WTC11 (cell line): ENCODE measurements around the gene DEDD2. TPM values are rescaled to one million over a fixed set of nuclear protein-coding genes. Genes with fewer than 3 reads are reported as not detected.

Experiments used
- ATAC-seq: fragments of 200-7000 bp; cut with Tn5 transposase; 2 replicates; pipeline ENCODE4 v1.10.0; 2021; ENCODE audit warnings: mild to moderate bottlenecking, moderate library complexity
- CTCF ChIA-PET: fragments of 300-600 bp; sonication (Branson Sonifier 250); formaldehyde crosslinking; loops from one replicate; lab custom pipeline; 2021; ENCODE audit warnings: antibody characterized with exemption; lab: Charles Lee
- POLR2A ChIA-PET: fragments of 350-600 bp; sonication (Branson Sonifier 250); formaldehyde crosslinking; loops from one replicate; lab custom pipeline; 2021; ENCODE audit warnings: antibody characterized with exemption; lab: Charles Lee
- DNase-seq: peaks from one replicate; pipeline ENCODE4 v3.0.0; 2021; ENCODE audit warnings: low spot score
- H3K27ac Mint-ChIP-seq: 2 replicates; pipeline ENCODE4 v1.8.0; 2021; ENCODE audit warnings: mixed read lengths
- H3K27me3 Mint-ChIP-seq: 2 replicates; pipeline ENCODE4 v1.8.0; 2021; ENCODE audit warnings: low read depth, mild to moderate bottlenecking, moderate library complexity, mixed read lengths
- H3K36me3 Mint-ChIP-seq: 2 replicates; pipeline ENCODE4 v1.8.0; 2021; ENCODE audit warnings: mixed read lengths
- H3K4me1 Mint-ChIP-seq: 2 replicates; pipeline ENCODE4 v1.8.0; 2022; ENCODE audit warnings: mixed read lengths
- H3K4me3 Mint-ChIP-seq: 2 replicates; pipeline ENCODE4 v1.8.0; 2021; ENCODE audit warnings: mild to moderate bottlenecking, moderate library complexity, mixed read lengths
- H3K9me3 Mint-ChIP-seq: 2 replicates; pipeline ENCODE4 v1.8.0; 2021; ENCODE audit warnings: mixed read lengths
- EMX1 ChIP-seq: fragments of 250-450 bp; sonication (Bioruptor Pico); IDR thresholded peaks from 2 replicates; pipeline ENCODE4 v1.8.0; 2021; ENCODE audit warnings: mild to moderate bottlenecking
- MXD4 ChIP-seq: fragments of 250-450 bp; sonication (Bioruptor Pico); IDR thresholded peaks from 2 replicates; pipeline ENCODE4 v1.8.0; 2021; ENCODE audit warnings: mild to moderate bottlenecking, moderate library complexity, borderline replicate concordance
- NR2C2 ChIP-seq: sonication (generic); formaldehyde crosslinking; IDR thresholded peaks from 2 replicates; pipeline ENCODE4 v1.8.0; 2022; ENCODE audit warnings: mild to moderate bottlenecking, missing genetic modification reagents
- RELA ChIP-seq: sonication (generic); formaldehyde crosslinking; IDR thresholded peaks from 2 replicates; pipeline ENCODE4 v1.8.1; 2022; ENCODE audit warnings: missing genetic modification reagents, mild to moderate bottlenecking, borderline replicate concordance
- SOX15 ChIP-seq: fragments of 250-450 bp; sonication (Bioruptor Pico); IDR thresholded peaks from 2 replicates; pipeline ENCODE4 v1.9.0; 2021; ENCODE audit warnings: mild to moderate bottlenecking
- SP1 ChIP-seq: sonication (generic); formaldehyde crosslinking; conservative IDR thresholded peaks from 2 replicates; pipeline ENCODE4 v1.8.1; 2022; ENCODE audit warnings: missing genetic modification reagents
- ZBTB21 ChIP-seq: sonication (generic); formaldehyde crosslinking; IDR thresholded peaks from 2 replicates; pipeline ENCODE4 v1.8.1; 2023; ENCODE audit warnings: mild to moderate bottlenecking, missing genetic modification reagents, borderline replicate concordance
- ZNF138 ChIP-seq: sonication (generic); formaldehyde crosslinking; conservative IDR thresholded peaks from 2 replicates; pipeline ENCODE4 v1.8.1; 2022; ENCODE audit warnings: mild to moderate bottlenecking, moderate library complexity, missing genetic modification reagents
- total RNA-seq: library from RNA; stranded (reverse); gene quantifications from 3 replicates; pipeline ENCODE4 v1.2.3, GENCODE V29; 2021
- TF ChIP-seq, protein P1 (sequence below): sonication (generic); formaldehyde crosslinking; IDR thresholded peaks from 2 replicates; pipeline ENCODE4 v1.8.1; 2023; ENCODE audit warnings: mild to moderate bottlenecking, missing genetic modification reagents, moderate library complexity
- TF ChIP-seq, protein P2 (sequence below): sonication (generic); formaldehyde crosslinking; IDR thresholded peaks from 2 replicates; pipeline ENCODE4 v1.8.1; 2023; ENCODE audit warnings: mild to moderate bottlenecking, missing genetic modification reagents, moderate library complexity
- TF ChIP-seq, protein P3 (sequence below): sonication (generic); formaldehyde crosslinking; IDR thresholded peaks from 2 replicates; pipeline ENCODE4 v1.8.1; 2022; ENCODE audit warnings: missing genetic modification reagents, borderline replicate concordance
- TF ChIP-seq, protein P4 (sequence below): sonication (generic); formaldehyde crosslinking; IDR thresholded peaks from 2 replicates; pipeline ENCODE4 v1.8.1; 2022; ENCODE audit warnings: mild to moderate bottlenecking, missing genetic modification reagents, moderate library complexity, borderline replicate concordance
- TF ChIP-seq, protein P5 (sequence below): sonication (generic); formaldehyde crosslinking; IDR thresholded peaks from 2 replicates; pipeline ENCODE4 v1.8.0; 2022; ENCODE audit warnings: mild to moderate bottlenecking, missing genetic modification reagents
- TF ChIP-seq, protein P6 (sequence below): fragments of 250-450 bp; sonication (Bioruptor Pico); IDR thresholded peaks from 2 replicates; pipeline ENCODE4 v1.9.0; 2021; ENCODE audit warnings: moderate library complexity, mild to moderate bottlenecking, inconsistent platforms, borderline replicate concordance

DEDD2 gene
- total RNA-seq, 1 experiment from 2014 or later, result 37.7 TPM

DNA sequence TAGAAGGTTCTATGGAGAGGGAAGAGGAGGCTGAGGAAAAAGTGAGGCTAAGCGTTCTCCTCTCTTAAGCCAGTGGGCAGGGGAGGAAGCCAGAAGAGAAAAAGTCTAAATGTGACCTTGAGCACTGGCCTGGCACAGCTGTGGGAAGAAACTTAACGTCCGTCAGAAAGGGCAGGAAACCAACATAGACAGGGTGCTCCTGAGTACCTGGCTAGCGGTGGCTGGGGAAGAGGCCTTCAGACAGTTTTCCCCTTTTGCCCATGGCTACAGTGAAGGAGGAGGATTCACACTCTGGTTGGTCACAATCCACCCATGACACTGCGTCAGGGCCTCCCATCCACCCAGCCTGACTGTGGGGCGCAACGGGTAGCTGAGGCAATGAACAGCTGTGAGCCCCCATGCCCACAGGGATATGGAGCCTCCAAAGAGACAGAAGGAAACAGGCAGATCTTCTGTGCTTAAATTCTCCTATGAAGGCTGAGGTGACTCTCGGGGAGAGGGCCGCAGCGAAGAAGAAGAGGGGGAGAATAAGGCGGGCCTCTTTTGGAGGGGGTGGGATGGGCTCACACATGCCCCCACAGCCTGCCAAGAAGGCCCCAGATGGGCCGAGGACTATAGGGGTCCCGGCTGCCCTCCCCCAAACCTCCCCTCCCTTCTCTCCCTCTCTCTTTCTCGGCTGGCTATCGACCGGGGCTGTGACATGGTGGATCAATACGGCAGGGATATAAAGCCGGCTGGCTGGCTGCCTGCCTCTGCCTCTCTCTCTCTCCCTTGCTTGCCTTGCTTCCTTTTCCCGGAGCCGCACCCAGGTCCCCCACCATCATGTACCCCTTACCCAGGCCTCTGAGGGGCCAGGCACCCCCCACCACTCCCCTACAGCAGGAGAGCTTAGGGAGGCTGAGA, 65.4 kb downstream of the DEDD2 start (continued):
- TF ChIP-seq, protein P1, sequence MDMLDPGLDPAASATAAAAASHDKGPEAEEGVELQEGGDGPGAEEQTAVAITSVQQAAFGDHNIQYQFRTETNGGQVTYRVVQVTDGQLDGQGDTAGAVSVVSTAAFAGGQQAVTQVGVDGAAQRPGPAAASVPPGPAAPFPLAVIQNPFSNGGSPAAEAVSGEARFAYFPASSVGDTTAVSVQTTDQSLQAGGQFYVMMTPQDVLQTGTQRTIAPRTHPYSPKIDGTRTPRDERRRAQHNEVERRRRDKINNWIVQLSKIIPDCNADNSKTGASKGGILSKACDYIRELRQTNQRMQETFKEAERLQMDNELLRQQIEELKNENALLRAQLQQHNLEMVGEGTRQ (CRISPR knock-in tag), result no peak
- TF ChIP-seq NR2C2 (no peak), ZBTB21 (CRISPR knock-in tag) (no peak)
- TF ChIP-seq, protein P2, sequence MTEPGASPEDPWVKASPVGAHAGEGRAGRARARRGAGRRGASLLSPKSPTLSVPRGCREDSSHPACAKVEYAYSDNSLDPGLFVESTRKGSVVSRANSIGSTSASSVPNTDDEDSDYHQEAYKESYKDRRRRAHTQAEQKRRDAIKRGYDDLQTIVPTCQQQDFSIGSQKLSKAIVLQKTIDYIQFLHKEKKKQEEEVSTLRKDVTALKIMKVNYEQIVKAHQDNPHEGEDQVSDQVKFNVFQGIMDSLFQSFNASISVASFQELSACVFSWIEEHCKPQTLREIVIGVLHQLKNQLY (CRISPR knock-in tag), result no peak

DNA sequence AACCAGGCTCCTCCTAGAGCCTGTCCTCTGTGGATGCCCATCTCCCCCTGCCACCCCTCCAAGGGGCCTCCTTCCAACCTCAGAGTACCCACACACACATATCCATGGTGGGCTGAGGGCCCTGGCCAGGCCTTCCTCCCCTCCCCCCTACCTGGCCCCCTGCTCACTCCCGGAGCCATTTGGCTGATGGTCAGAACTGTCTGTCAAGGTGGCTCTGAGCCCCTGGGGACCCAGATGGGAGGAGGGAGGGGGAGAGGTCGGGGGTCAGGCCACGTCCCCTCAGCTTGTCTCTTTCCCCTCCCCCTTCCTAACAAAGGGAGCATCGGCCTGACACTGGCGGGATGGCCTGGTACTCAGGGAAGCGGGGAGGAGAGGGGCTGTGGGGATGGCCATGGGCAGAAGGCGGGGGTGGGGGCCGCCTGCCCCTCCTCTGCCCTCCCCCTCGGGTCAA, 66.5 kb downstream of the DEDD2 start:
- ChIA-PET POLR2A (interaction anchor here (0.6 kb wide), 1 partner anchor 72 kb away, joined by 3 read pairs; no protein-coding TSS in a partner anchor), CTCF (interaction anchor here (0.5 to 2.6 kb wide), 5 partner anchors 9 to 27 kb away, joined by 3 to 9 read pairs (median 5); no protein-coding TSS in a partner anchor)
- DNase-seq (peak; percentile 28), ATAC-seq (peak; percentile 20; the same call in 1 of the 2 replicates)
- H3K9me3 Mint-ChIP-seq, result no peaks in the 10 kb centered on the region
- peaks cover 39% of the 10 kb centered on the region for H3K27me3 Mint-ChIP-seq
- H3K36me3 Mint-ChIP-seq, result no peaks in the 10 kb centered on the region
- H3K27ac Mint-ChIP-seq, result no peak overlapping the region
- H3K4me1 Mint-ChIP-seq, result peaks cover 46% of the 10 kb centered on the region
- no peak overlapping the region for H3K4me3 Mint-ChIP-seq
- TF ChIP-seq SOX15 (CRISPR knock-in tag) (no peak), RELA (CRISPR knock-in tag) (no peak), ZNF138 (CRISPR knock-in tag) (no peak), EMX1 (CRISPR knock-in tag) (no peak), SP1 (CRISPR knock-in tag) (peak; percentile 46; the same call in 1 of the 2 replicates), MXD4 (CRISPR knock-in tag) (no peak)
- TF ChIP-seq, protein P3, sequence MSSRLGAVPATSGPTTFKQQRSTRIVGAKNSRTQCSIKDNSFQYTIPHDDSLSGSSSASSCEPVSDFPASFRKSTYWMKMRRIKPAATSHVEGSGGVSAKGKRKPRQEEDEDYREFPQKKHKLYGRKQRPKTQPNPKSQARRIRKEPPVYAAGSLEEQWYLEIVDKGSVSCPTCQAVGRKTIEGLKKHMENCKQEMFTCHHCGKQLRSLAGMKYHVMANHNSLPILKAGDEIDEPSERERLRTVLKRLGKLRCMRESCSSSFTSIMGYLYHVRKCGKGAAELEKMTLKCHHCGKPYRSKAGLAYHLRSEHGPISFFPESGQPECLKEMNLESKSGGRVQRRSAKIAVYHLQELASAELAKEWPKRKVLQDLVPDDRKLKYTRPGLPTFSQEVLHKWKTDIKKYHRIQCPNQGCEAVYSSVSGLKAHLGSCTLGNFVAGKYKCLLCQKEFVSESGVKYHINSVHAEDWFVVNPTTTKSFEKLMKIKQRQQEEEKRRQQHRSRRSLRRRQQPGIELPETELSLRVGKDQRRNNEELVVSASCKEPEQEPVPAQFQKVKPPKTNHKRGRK (CRISPR knock-in tag), result no peak

DNA sequence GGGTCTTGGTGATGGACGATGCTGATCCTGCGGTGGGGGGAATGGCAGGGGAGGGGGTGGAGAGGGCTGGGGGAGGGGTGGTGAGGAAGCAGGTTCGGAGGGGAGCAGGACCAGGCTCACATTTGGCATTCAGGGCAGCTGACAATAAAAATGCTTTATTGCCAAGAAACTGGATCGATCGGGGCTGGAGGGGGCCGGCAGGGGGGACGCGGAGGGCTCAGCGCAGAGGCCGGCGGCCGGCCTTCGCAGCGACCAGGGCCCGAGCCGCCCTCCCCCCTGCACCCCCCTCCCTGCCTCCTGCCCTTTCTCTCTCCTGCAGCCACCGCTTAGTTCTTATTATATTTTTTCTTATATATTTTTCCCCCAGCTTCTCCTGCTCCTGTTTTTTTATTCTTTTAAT, 67.1 kb downstream of the DEDD2 start:
- H3K27me3 Mint-ChIP-seq, result peaks cover 33% of the 10 kb centered on the region
- no peak overlapping the region for H3K4me3 Mint-ChIP-seq
- ChIA-PET POLR2A (interaction anchor here (0.6 kb wide), 1 partner anchor 72 kb away, joined by 3 read pairs; no protein-coding TSS in a partner anchor), CTCF (interaction anchor here (0.5 to 2.6 kb wide), 9 partner anchors 10 to 145 kb away, joined by 3 to 9 read pairs (median 5); partner anchors contain the start of gene POU2F2)
- no peak for ATAC-seq
- H3K27ac Mint-ChIP-seq, result no peak overlapping the region
- no peak for DNase-seq
- TF ChIP-seq, protein P4, sequence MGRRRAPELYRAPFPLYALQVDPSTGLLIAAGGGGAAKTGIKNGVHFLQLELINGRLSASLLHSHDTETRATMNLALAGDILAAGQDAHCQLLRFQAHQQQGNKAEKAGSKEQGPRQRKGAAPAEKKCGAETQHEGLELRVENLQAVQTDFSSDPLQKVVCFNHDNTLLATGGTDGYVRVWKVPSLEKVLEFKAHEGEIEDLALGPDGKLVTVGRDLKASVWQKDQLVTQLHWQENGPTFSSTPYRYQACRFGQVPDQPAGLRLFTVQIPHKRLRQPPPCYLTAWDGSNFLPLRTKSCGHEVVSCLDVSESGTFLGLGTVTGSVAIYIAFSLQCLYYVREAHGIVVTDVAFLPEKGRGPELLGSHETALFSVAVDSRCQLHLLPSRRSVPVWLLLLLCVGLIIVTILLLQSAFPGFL (CRISPR knock-in tag), result no peak
- TF ChIP-seq, protein P5, sequence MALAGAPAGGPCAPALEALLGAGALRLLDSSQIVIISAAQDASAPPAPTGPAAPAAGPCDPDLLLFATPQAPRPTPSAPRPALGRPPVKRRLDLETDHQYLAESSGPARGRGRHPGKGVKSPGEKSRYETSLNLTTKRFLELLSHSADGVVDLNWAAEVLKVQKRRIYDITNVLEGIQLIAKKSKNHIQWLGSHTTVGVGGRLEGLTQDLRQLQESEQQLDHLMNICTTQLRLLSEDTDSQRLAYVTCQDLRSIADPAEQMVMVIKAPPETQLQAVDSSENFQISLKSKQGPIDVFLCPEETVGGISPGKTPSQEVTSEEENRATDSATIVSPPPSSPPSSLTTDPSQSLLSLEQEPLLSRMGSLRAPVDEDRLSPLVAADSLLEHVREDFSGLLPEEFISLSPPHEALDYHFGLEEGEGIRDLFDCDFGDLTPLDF, result no peak
- TF ChIP-seq, protein P6, sequence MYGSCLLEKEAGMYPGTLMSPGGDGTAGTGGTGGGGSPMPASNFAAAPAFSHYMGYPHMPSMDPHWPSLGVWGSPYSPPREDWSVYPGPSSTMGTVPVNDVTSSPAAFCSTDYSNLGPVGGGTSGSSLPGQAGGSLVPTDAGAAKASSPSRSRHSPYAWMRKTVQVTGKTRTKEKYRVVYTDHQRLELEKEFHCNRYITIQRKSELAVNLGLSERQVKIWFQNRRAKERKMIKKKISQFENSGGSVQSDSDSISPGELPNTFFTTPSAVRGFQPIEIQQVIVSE (CRISPR knock-in tag), result no peak
- no peaks in the 10 kb centered on the region for H3K9me3 Mint-ChIP-seq
- H3K4me1 Mint-ChIP-seq, result peaks cover 40% of the 10 kb centered on the region
- no peaks in the 10 kb centered on the region for H3K36me3 Mint-ChIP-seq
